HG02642 (cell line): ENCODE measurements around the gene RYR3.

Source experiments
- ATAC-seq: cut with Tn5 transposase; IDR thresholded peaks from one replicate; pipeline ENCODE4 v1.9.1; 2021; ENCODE audit warnings: mild to moderate bottlenecking; ENCODE audit not compliant: unreplicated experiment, poor library complexity

Gene RYR3

DNA sequence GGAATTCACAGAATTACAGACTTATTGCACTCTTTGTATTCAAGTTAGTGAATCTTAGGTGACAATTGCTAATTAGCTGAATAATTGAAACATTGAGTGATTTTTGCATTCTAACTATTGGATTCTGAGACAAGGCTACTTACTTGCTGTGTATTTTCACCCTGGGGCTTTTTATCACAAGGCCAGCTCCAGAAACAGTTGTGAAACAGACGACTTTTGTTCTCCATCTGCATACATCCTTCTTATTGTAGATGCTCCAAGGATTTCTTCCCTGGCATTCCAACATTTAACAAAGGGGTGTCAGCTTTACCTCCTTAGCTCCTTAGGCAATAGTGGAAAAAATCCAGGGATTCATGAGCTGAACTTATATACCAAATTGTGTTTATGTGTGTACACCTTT is 424.4 kb downstream of the RYR3 start:
- no peak for ATAC-seq

DNA sequence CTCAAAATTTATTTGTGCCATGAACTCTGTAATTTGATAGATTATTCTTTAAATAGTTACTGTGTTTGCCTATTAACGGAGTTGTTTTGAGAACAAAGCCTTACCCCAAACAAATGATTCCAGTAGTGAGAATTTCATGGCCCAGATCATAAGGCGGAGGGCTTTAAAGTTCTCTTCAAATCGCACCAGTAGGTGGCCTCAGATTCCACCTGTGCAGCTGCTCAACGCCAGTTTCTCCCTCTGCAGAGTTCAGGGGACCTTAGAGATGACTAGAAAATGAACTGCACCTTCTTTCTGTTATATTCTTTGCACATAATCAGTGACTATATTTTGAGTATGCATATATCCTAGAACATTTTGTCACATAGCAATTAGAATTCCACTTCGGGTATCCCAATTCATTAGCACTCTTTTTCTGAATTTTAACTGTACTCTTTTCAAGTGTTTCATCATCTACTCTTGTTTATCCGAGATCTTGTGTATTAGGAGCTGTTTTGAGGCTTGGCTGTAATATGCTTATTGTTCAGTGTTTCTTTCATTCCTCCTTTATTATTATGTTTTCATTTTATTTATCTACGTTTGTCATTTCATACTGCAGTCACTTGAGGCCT is 425.0 kb downstream of the RYR3 start:
- no peak for ATAC-seq

DNA sequence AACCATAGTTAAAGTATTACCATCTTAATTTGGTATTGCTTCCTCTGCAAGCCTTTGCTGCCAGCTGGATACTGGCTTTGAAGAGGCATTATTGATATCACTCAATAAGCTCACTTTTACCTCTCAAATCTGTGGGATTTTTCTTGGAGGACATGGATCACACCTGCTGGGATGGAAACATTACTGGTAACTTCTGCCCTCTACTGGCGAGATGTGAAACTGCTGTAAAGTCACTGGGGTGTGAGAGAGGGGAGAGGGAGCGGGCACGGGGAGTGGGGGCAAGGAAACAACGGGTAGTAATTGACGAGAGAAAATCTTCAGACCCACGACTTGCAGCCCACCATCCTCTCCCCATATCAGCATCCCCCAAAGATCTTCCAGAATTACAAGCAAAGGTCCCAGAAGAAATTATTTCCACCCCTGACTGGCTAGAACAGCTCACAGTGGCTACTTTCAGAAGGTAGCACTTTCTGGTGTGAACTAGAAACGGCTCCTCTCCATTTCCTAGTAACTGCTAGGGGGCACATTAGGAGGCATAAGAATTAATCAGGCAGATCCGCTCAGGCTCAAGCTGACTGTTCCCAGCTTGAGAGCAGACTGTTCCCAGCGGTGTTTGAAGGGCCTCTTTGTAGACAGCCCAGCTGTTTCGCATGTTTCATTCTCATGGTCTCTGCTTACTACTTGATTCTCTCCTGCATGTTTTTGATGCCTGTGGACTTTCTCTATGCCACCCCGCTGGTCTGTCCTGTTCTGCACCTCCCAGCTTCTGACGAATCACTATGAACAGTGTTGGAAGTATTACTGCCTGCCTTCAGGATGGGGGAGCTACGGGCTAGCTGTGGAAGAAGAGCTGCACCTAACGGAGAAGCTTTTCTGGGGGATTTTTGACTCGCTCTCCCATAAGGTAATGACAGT is 427.2 kb downstream of the RYR3 start:
- ATAC-seq: peak; percentile 43

DNA sequence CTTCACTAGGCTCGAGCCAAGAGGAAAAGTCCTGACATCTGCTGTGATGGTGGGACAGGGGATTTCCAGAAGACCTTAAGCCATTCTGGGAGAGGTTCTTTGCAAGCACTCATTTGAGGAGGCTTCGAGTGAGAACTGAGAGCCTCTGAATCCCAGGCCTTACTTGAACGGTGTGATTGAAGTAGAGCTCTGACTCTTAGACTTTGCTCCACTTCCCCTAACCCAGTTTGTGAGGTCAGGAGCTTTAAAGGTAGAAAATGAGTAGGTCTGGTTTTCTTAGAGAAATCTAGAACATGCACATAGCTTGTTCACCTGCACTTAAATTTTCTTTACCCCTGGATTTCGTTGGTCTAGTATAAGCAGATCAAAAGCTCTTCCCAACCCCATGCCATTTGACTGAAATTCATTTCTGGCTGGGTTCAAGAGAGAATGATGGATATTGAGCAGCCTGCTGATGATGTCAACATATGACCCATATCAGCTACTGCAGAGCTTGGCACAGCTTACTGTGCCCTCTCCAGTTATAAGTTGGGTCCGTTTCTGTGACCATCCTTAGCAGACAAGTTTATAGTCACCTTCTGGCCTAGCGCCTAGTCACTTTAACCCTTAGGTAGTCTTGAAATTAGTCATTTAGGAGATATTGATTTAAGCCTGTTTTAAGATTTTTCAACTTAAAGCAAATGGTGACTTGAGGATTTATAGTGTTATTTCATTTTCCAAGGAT is 428.3 kb downstream of the RYR3 start:
- no peak for ATAC-seq

DNA sequence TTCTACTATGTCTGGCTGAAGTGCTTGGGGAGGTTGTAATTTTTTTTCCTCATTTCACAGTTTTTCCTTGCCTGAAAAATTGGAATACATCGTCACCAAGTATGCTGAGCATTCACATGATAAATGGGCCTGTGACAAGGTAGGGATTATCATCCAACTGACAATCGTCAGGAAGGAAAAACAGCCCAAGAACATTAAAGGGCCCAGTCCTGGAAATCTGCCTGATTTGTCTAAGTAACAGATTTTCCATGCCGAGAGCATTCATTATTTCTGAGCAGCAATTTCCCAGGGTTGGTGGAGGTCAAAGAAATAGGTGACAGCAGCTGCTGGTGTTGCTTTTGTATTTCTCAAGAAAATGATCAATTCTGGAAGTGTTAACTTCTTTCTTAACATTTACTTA is 431.5 kb downstream of the RYR3 start:
- no peak for ATAC-seq

DNA sequence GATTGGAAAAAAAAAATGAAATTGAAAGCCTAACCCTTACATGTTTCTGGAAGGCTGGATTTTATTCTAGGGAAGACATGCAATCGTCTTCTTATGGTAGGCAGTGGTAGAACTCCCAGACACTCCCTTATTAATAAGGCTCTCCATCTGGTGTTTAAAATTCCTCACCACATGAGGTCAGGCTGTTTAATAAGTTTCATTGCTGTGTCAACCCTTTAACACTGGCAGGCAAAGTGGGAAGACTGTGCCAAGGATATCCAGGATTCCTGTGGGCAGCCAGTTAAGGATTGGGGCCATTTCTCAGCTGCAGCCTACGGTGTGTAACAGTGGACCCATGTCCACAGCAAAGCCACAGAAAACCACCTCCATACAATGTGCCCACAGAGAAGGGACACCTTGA is 432.0 kb downstream of the RYR3 start:
- no peak for ATAC-seq

DNA sequence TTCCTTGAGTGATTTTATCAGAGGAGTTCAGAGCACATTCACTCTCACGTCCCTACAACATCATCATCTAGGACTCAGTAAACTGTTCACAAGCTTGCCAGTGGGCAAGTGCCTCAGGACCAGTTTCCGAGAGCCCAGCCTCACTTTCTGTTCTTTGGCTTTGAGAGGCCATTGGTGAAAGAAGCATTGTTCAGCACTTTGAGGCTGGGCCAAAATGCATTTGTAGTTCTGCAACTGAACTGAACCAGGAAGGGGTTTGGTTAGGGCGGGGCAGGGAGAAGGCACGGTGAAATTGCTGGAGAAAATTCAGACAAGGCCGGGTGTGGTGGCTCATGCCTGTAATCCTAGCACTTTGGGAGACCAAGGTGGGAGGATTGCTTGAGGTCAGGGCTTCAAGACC is 435.4 kb downstream of the RYR3 start:
- ATAC-seq: no peak

DNA sequence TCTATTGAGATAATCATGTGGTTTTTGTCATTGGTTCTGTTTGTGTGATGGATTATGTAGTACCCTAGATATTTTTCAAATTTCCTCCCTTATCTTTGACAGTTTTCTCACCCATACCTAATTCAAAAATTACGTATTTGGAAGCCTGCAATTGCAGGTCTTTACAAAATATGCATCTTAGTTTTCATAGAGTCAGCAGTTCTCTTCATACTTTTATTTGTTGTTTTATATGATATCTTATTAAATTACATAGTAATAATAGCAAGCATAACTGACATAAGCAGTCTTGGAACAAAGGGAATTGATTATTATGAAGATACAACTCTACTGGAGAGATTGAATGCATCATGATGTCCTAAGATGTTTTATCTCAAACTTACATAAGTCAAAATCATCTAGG is 442.2 kb downstream of the RYR3 start:
- no peak for ATAC-seq

DNA sequence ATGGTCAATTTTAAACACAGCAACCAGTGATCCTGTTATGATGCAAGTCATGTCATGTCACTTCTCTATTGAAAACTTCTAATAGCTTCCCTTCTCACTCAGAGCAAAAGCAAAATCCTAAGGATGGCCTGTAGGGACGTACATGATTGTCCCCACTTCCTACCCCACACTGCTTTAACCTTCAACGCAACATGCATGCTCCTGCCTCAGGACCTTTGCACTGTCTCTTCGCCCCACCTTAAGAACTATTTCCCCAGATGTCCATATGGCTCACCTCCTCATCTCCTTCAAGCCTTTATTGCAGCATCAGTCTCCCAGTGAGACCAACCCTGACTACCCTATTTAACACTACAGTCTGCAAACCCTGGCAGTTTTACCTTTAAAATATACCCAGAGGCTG is 443.5 kb downstream of the RYR3 start:
- ATAC-seq: no peak

DNA sequence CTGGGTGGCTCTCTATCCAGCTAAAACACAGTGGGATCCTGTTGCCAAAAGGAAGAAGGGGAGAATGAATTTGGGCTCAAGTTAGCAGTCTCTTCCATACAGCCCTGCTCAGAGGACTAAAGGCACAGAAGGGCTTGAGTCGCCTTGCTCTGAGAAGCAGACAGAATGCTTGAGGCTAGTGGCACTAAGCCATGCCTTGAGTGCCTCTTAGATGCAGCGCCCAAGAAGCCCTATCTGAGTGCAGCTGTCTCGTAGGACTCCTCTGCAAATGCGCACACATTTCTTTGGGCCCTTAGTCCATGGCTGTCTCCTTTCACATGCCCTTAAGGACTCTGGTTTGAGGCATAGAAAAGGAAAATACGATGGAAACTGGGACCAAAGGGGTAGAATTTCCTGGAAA is 446.2 kb downstream of the RYR3 start:
- ATAC-seq: no peak

DNA sequence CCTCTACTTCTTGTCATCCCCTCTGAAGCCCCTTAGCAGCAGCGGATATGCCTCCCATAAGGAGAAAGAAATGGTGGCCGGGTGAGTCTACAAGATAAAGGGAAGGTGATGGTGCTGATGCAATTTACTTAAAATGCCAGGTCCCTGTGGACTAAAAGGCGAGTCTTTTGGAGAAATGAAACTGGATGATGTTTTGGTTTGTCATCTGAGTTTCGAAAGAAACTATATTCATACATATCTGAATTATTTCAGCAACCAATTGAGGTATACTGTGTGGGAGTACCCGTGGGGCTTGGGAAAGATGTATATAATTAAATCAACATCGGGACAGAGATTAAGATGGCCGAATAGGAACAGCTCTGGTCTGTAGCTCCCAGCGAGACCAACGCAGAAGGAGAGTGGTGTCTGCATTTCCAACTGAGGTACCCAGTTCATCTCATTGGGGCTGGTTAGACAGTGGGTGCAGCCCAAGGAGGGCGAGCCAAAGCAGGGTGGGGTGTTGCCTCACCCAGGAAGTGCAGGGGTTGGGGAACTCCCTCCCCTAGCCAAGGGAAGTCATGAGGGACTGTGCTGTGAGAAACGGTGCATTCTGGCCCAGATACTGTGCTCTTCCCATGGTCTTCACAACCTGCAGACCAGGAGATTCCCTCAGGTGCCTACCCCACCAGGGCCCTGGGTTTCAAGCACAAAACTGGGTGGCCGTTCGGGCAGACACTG is 446.9 kb downstream of the RYR3 start:
- ATAC-seq: no peak

DNA sequence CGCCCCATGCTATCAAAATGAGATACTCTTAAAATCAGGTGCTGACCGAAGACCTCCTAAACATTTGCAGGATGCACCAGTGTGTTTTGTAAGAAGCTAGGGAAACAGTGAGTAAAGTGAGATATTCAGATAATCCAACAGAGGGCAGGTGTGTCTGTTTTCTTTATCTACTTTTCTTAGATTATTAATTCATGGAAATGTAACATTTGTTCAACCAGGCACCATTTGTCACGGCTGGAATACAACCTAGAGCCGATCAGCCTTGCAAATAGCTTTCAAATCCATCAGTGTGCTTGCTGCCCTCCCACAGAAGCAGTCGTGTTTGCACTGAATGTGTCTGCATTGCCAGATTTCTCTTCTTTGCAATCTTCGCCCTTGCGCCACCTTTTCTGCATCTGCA is 455.6 kb downstream of the RYR3 start:
- no peak for ATAC-seq

DNA sequence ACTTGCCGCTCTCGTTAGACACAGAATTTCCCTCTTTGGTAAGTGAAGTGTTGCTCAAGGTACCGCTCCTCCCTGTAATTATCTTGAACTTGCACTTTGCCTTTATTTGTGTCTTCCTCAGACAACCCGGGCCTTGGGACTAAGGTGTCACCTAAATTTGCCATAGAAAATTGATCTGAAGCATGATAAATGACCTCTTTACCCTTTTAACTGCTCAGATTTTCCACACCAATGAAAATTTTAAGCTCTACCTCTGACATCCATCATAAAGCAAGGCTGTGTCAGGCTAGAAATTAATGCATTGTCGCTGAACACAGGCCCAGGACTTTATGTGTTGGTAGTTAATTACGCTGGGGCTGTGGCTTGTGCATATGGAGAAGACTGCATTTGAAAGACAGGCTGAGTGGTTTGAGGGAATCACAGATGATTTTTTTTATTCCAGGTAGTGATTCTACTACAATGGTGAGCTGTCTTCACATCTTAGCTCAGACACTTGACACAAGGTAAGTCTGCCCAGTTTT is 458.0 kb downstream of the RYR3 start:
- ATAC-seq: no peak

DNA sequence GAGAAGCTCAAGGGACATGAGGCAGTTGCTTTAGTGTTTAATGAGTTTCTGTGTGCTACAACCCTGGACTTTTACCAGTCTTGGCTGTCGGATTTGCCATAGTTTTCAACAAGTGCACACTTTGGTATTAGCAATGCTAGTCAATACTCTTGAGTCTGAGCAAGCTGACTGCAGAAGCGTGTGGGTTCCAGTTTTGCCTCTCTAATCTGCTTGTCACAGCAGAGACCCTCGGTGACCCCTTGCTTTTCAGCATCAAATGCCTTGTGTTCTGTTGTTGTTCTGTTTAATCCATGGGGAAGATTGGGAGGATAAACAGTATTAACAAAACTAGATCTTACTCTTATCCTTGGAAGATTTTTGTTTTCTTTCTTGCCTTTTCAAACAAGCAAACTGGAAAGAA is 463.2 kb downstream of the RYR3 start:
- ATAC-seq: no peak

DNA sequence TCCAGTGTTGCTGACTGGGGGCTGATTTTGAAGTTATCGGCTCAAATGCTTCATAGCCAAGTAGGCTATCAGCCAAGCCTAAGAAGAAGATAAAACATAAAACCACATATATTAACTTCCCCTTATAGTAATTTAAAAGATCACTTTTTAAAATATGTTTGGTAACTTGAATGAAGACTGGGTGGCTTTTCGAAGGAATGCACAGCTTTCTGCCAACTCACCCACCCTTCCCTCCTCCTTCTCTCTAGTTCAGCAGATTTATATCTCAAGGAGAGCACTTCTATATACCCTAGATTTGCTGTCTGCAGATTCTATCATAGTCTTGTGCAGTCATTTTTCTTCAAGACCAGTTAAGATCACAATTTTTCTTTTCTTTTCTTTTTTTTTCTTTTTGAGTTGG is 468.1 kb downstream of the RYR3 start:
- ATAC-seq: no peak

DNA sequence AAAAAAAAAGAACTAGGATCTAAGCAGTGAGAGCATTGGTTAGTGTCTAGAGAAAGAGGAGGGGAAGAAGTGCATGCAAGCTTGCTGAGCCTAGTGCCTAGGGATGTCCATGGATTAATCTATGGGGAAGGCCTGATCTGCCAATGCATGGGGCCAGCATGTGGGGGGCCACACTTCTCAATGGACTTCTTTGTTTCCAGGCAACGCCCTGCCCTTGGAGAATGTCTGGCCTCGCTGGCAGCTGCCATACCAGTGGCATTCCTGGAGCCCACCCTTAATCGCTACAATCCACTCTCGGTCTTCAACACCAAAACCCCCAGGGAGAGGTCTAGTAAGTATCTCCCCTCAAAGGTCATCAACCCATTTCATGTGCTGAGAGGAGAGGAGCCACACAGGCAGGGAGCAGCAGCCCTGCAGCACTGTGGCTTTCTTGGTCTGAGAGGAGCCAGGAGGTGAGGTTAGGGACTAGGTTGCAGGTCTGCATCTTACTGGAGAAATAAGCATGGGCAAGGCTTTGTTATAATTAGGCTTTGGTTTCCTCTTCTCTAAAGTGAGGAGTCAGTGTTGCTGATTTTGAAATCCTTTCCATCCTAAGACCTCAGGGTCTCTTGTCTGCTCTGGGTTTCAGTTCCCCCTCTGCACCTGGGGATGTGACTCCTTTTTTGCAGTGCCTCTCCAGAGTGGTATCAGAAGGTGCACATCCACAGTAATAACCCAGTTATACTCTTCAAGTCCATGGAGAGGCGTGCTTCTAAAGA is 469.4 kb downstream of the RYR3 start:
- no peak for ATAC-seq

DNA sequence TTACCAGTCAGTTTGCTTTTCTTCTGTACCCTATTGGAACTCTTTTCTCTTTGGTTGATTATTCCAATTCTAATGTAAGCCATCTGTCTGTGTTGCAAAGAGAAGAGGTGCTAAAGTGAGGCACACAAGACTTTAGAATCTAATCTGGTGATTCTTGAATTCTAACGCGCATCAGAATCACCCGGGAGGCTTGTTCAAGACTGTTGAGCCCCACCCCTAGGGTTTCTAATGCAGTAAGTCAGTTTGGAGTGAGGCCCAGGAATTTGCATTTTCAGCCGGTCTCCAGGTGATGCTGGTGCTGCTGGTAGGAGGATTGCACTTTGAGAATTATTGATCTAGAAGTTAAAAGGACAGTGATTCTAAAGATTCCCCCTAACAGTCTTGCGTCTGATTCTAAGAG is 472.2 kb downstream of the RYR3 start:
- ATAC-seq: no peak

DNA sequence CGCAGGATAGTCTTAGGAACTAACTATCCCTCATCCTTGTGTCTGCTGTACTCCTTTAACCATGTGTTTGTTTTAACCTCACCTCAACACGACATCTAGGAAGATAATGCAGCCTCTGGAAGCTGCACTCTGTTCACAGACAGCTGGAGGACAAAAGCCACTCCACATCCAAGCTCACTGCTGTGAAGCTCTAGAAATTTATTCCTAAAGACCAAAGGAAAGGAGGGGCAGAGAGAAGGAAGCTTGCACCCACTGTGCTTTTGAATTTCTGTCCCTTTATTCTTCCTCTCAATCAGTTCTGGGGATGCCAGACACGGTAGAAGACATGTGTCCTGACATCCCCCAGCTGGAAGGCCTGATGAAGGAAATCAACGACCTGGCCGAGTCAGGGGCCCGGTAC is 474.6 kb downstream of the RYR3 start:
- ATAC-seq: no peak

DNA sequence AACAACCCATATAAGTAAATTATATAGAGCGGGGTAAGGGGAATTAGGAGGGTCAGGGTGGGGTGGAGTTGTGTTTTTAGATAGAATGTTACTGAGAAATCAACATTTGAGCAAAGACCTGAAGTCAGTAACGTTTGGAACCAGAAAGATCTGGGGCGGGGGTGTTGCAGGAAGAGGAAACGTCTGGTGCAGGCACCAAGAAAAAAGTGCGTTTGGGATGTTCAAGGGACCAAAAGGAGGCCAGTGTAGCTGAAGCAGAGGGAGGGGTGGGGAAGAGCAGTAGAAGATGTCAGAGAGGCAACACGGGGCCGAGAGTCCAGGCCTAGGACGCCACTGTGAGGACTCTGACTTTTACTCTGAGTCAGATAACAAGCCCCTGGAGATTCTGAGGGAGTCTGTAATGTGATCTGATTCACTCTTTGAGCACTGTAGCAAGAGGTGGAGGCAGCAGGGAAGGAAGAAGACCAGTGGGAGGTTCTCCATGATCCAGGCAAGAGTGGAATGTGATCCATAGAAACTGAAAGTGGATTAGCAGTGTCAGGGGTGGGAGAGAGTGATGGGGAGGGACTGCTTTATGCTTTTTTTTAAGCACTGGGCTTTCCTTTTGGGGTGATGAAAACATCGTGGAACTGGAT is 478.3 kb downstream of the RYR3 start:
- no peak for ATAC-seq
